Keratinocyte (primary cell): ENCODE measurements around the gene MYO1G. TPM values are rescaled to one million over a fixed set of nuclear protein-coding genes. Genes with fewer than 3 reads are reported as not detected.

Source experiments
- DNase-seq: peaks from one replicate; pipeline ENCODE4 v3.0.0-alpha.2; 2011; ENCODE audit warnings: low read depth, missing footprints, low spot score
- FAIRE-seq: peaks from 2 replicates; lab custom pipeline; 2011; peaks lifted over from hg19 to GRCh38; lab: Jason Lieb, UNC
- H2AFZ ChIP-seq: 2 replicates; pipeline ENCODE4 v1.6.0; 2012; ENCODE audit warnings: low read length, control low read depth, inconsistent platforms; ENCODE audit not compliant: control insufficient read depth
- H3K27ac ChIP-seq: 2 replicates; pipeline ENCODE4 v1.5.1; 2011; ENCODE audit warnings: low read length; ENCODE audit not compliant: control insufficient read depth, insufficient read depth
- H3K27me3 ChIP-seq: 3 replicates; pipeline ENCODE4 v1.6.0; 2011; ENCODE audit warnings: low read length; ENCODE audit not compliant: control insufficient read depth, insufficient read depth; ENCODE audit errors: extremely low read depth
- H3K36me3 ChIP-seq, 2 experiments: 2 replicates in 1 of 2; 3 replicates in 1 of 2; pipeline ENCODE4 v1.5.1; 2011; ENCODE audit warnings: low read length in 2 of 2, mild to moderate bottlenecking in 1 of 2; ENCODE audit not compliant: control insufficient read depth in 2 of 2, insufficient read depth in 2 of 2; ENCODE audit errors: extremely low read depth in 1 of 2
- H3K4me1 ChIP-seq: 3 replicates; pipeline ENCODE4 v1.5.1; 2011; ENCODE audit warnings: low read length; ENCODE audit not compliant: control insufficient read depth, insufficient read depth; ENCODE audit errors: extremely low read depth
- H3K4me2 ChIP-seq: 3 replicates; pipeline ENCODE4 v1.6.0; 2011; ENCODE audit warnings: low read depth, low read length; ENCODE audit not compliant: control insufficient read depth, insufficient read depth; ENCODE audit errors: extremely low read depth
- H3K4me3 ChIP-seq, 3 experiments: fragments of 200-600 bp in 1 of 3; sonication (generic) in 1 of 3; 2 replicates in 2 of 3; 3 replicates in 1 of 3; pipeline ENCODE4 v1.5.1; 2011 to 2016; ENCODE audit warnings: low read length in 3 of 3, mild to moderate bottlenecking in 3 of 3, control low read depth in 2 of 3, inconsistent platforms in 1 of 3, low read depth in 1 of 3, mixed read lengths in 1 of 3, mixed run types in 1 of 3, moderate library complexity in 1 of 3; ENCODE audit not compliant: control insufficient read depth in 2 of 3, insufficient read depth in 2 of 3; ENCODE audit errors: extremely low read depth in 1 of 3
- H3K79me2 ChIP-seq: 2 replicates; pipeline ENCODE4 v1.6.0; 2012; ENCODE audit warnings: low read length; ENCODE audit not compliant: control insufficient read depth, insufficient read depth
- H3K9ac ChIP-seq: 3 replicates; pipeline ENCODE4 v1.6.0; 2011; ENCODE audit warnings: low read length; ENCODE audit not compliant: control insufficient read depth, insufficient read depth; ENCODE audit errors: extremely low read depth
- H3K9me1 ChIP-seq: 3 replicates; pipeline ENCODE4 v1.6.0; 2011; ENCODE audit warnings: low read length; ENCODE audit not compliant: control insufficient read depth, insufficient read depth; ENCODE audit errors: extremely low read depth
- H3K9me3 ChIP-seq: 2 replicates; pipeline ENCODE4 v1.5.1; 2012; ENCODE audit warnings: low read depth, low read length; ENCODE audit not compliant: control insufficient read depth
- H4K20me1 ChIP-seq: 3 replicates; pipeline ENCODE4 v1.6.0; 2011; ENCODE audit warnings: low read length; ENCODE audit not compliant: control insufficient read depth, insufficient read depth; ENCODE audit errors: extremely low read depth
- EZH2 ChIP-seq: IDR thresholded peaks from one replicate; pipeline ENCODE4 v1.6.1; 2012; ENCODE audit warnings: inconsistent platforms, mild to moderate bottlenecking, low read length, moderate library complexity
- dilution Hi-C: fragments of 300-500 bp; cut with MboI; formaldehyde crosslinking; loops from one replicate; pipeline ENCODE4 v1.7.0; 2020; ENCODE audit warnings: low sequenced_read_pairs; ENCODE audit not compliant: extremely low pct_ligation_motif_present
- polyA plus RNA-seq, 5 experiments: library from polyadenylated mRNA; depleted of rRNA in 3 of 5; stranded (reverse) in 3 of 5; stranded (forward) in 1 of 5; unstranded in 1 of 5; fragments of >200 nt; gene quantifications; 1 replicate in 1 of 5; 2 replicates in 3 of 5; 3 replicates in 1 of 5; pipeline versions ENCODE4 v1.2.1 to v1.2.3, GENCODE V29; 2011 to 2012; ENCODE audit warnings: missing spikeins in 2 of 5, low read depth in 1 of 5, low replicate concordance in 1 of 5
- TF ChIP-seq, protein P1 (sequence below), 3 experiments: IDR thresholded peaks in 1 of 3; conservative IDR thresholded peaks in 1 of 3; optimal IDR thresholded peaks in 1 of 3; 2 replicates in 2 of 3; 3 replicates in 1 of 3; pipeline versions ENCODE3 to v1.5.1; 2011; ENCODE audit warnings: low read length in 3 of 3, mild to moderate bottlenecking in 3 of 3, moderate library complexity in 2 of 3, control low read depth in 1 of 3, inconsistent platforms in 1 of 3; ENCODE audit not compliant: insufficient read depth in 2 of 3; ENCODE audit errors: extremely low read depth in 1 of 3

Gene MYO1G
- polyA plus RNA-seq, 1 donor (not counting 4 experiments of a cell fraction or from before 2014, with no cell fraction given) = 0.03 TPM

DNA sequence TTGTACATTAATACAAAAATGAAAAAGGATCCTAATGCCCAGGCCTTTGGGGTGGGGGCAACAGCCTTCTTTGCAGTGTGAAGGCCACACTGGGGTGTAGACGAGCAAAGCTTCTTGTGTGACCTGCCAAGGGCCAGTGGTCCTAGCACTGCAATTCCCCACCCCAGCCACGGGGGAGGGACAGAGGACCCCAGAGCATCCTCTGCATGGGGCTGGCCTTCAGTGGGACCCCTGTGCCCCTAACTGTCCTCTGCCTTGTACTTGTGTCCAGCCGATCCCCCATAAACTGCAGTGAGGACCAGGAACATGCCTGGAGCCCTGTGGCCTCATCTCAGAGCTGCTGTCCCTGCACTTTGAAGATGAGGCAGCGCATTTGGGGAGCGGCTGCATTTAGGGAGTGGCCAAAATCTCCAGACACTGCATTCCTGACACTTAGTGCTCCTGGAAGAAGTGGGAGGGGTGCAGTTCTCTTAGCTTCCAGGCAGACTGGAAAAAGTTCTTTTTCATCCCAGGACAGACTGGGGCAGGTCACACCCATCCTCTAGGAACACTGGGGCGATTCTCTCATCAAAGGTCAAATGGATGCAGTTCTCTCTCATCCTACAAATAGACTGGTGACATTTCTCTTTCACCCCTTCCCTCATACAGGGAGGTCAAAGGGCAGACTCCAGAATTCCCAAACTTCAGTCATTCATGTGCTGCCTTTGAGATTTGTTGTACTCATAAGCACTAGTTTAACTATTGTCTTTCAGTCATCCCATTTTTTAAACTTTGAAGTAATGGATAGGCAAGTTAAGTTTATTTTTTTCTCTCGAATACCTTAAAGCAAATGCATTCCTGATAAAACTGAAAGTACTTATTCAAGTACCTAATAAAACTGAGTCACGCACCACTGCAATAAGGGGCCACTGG, 922 bp upstream of the MYO1G start:
- no peak for TF ChIP-seq EZH2
- TF ChIP-seq, protein P1, sequence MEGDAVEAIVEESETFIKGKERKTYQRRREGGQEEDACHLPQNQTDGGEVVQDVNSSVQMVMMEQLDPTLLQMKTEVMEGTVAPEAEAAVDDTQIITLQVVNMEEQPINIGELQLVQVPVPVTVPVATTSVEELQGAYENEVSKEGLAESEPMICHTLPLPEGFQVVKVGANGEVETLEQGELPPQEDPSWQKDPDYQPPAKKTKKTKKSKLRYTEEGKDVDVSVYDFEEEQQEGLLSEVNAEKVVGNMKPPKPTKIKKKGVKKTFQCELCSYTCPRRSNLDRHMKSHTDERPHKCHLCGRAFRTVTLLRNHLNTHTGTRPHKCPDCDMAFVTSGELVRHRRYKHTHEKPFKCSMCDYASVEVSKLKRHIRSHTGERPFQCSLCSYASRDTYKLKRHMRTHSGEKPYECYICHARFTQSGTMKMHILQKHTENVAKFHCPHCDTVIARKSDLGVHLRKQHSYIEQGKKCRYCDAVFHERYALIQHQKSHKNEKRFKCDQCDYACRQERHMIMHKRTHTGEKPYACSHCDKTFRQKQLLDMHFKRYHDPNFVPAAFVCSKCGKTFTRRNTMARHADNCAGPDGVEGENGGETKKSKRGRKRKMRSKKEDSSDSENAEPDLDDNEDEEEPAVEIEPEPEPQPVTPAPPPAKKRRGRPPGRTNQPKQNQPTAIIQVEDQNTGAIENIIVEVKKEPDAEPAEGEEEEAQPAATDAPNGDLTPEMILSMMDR (optimal IDR thresholded peaks at IDR 0.05 in 1 of 3, IDR thresholded peaks at IDR 0.05 in 1 of 3, conservative IDR thresholded peaks at IDR 0.05 in 1 of 3; ENCODE audit: extremely low read depth in 1 of 3, insufficient read depth in 2 of 3, low read length in 3 of 3) = no peak
- dilution Hi-C loops = no loop called here
- H3K9ac ChIP-seq = peak overlapping the region; percentile 48
- H3K27me3 ChIP-seq = no peaks in the 10 kb centered on the region
- H3K4me1 ChIP-seq = peaks cover 46% of the 10 kb centered on the region
- FAIRE-seq (no peak), DNase-seq (no peak)
- no peaks in the 10 kb centered on the region for H3K9me1 ChIP-seq
- H2AFZ ChIP-seq = no peak overlapping the region
- H3K9me3 ChIP-seq = no peaks in the 10 kb centered on the region
- H3K4me3 ChIP-seq = no peak overlapping the region
- peaks cover 21% of the 10 kb centered on the region for H3K79me2 ChIP-seq
- H3K4me2 ChIP-seq = peak overlapping the region; percentile 30
- H3K36me3 ChIP-seq = peaks cover 19 to 27% of the 10 kb centered on the region in 2 experiments
- peaks cover 13% of the 10 kb centered on the region for H4K20me1 ChIP-seq
- peak overlapping the region; percentile 73 for H3K27ac ChIP-seq

DNA sequence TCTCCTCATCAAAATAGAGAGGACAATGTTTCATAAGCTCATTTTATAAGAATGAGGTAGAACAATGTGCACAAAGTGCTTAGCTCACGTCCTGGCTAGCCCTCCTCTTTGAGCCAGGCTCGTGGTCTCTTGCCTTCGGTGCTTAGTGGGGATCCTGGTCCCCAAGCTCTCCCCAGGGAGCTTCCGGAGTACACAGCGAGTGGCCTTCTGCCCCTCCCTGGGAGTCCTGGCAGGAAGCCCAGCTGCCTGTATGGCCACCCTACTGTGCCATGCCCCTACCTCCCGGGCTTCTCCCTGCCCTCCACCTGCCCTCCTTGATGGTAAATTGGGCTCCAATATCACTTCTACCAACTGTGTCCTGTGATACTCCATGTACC, 868 bp downstream of the MYO1G start:
- no peaks in the 10 kb centered on the region for H3K9me3 ChIP-seq
- H3K36me3 ChIP-seq = peaks cover 4 to 9% of the 10 kb centered on the region in 2 experiments
- TF ChIP-seq EZH2 = no peak
- TF ChIP-seq, protein P1 (optimal IDR thresholded peaks at IDR 0.05 in 1 of 3, IDR thresholded peaks at IDR 0.05 in 1 of 3, conservative IDR thresholded peaks at IDR 0.05 in 1 of 3; ENCODE audit: extremely low read depth in 1 of 3, insufficient read depth in 2 of 3, low read length in 3 of 3) = no peak
- no peaks in the 10 kb centered on the region for H3K9me1 ChIP-seq
- peaks cover under 1% of the 10 kb centered on the region for H3K27me3 ChIP-seq
- H3K9ac ChIP-seq = no peak overlapping the region
- no peak overlapping the region for H2AFZ ChIP-seq
- peaks cover 3% of the 10 kb centered on the region for H3K79me2 ChIP-seq
- H3K4me2 ChIP-seq = no peak overlapping the region
- DNase-seq (no peak), FAIRE-seq (no peak)
- no peaks in the 10 kb centered on the region for H4K20me1 ChIP-seq
- peaks cover 36% of the 10 kb centered on the region for H3K4me1 ChIP-seq
- H3K4me3 ChIP-seq = no peak overlapping the region
- dilution Hi-C loops = no loop called here
- H3K27ac ChIP-seq = no peak overlapping the region
